Peyer's patch (tissue), 4 donors: ENCODE data around the gene RING1.

Experiments used
- CTCF ChIP-seq, 6 experiments: fragments of 450-650 bp in 4 of 6; fragments of 200-600 bp in 2 of 6; sonication (generic) in 1 of 6; IDR thresholded peaks; one replicate each; pipeline ENCODE4 v1.5.1; 2017 to 2019; ENCODE audit warnings: antibody characterized with exemption in 6 of 6, mild to moderate bottlenecking in 3 of 6, moderate library complexity in 1 of 6
- POLR2A ChIP-seq, 2 donors: fragments of 450-650 bp; IDR thresholded peaks; one replicate each; pipeline ENCODE4 v1.5.1; 2017; ENCODE audit warnings: antibody characterized with exemption in 2 of 2, mild to moderate bottlenecking in 2 of 2, moderate library complexity in 2 of 2

DNA sequence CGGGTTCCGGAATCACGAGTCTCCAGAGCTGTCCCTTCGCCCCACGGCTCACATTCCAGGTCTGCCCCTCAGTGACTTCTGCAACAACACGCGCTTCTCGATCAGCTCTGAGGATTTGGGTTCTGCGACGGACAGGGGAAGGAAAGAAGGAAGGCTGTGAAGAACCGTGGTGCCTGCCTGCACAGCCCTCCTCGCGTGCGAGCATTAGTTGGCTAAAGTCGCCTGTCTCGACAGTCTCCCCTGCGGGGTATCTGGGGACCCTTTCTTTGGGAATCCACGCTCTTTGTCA, 40.3 kb downstream of the RING1 start:
- TF ChIP-seq CTCF (IDR thresholded peaks at IDR 0.05) = no peak
- no peak for TF ChIP-seq POLR2A (IDR thresholded peaks at IDR 0.05)
